Activated CD8-positive, alpha-beta memory T cell treated with anti-CD3 and anti-CD28 coated beads for 4 hours (primary cell): Measurements from ENCODE around the gene SIPA1L3.
"Not testable (repeated sequence)": the region's sequence is repeated elsewhere in the genome, so short reads cannot be mapped to it uniquely, and the experiment has no call there.

ENCODE experiments used
- DNase-seq, 2 donors: peaks; one replicate each; pipeline ENCODE4 v3.0.0-alpha.2; 2020; ENCODE audit warnings: low read depth in 2 of 2

The SIPA1L3 gene

DNA sequence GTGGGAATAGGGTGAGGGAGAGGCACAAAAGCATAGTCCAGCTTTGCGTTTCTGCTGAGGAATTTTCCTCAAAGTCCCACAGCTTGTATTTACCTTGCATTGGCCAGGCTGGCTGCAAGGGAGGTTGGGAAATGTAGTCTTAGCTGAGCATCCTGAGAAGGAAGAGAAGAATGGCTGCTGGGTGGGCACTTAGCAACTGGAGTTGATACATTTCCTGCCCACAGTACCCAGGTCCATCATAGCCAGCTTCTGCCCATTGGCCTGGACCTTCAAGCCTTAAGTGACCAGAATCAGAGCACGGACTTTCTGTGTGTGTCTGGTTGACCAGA, 112.4 kb downstream of the SIPA1L3 start:
- no peak for DNase-seq

DNA sequence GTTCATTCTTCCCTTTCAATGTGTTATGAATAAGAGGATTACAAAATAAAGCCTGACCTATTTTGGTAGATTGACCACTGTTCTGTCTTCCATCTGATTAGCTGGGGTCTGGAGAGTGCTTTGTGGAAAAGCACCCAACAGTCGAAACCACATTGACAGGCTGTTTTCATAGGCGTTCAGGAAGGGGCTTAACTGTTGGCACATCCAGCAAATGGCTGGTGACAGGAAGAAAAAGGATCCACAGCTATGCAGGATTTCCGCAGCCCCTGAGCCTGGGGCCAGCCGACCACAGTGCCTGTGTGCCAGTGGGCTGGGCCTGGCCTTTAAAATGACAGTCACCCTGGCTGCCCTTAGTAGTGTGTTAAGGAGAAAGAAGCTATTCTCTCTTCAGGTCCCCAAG, 113.3 kb downstream of the SIPA1L3 start:
- DNase-seq, result no peak

GRCh38 chr19:38021352-38021751, 114.3 kb downstream of the SIPA1L3 start:
- no peak for DNase-seq

DNA sequence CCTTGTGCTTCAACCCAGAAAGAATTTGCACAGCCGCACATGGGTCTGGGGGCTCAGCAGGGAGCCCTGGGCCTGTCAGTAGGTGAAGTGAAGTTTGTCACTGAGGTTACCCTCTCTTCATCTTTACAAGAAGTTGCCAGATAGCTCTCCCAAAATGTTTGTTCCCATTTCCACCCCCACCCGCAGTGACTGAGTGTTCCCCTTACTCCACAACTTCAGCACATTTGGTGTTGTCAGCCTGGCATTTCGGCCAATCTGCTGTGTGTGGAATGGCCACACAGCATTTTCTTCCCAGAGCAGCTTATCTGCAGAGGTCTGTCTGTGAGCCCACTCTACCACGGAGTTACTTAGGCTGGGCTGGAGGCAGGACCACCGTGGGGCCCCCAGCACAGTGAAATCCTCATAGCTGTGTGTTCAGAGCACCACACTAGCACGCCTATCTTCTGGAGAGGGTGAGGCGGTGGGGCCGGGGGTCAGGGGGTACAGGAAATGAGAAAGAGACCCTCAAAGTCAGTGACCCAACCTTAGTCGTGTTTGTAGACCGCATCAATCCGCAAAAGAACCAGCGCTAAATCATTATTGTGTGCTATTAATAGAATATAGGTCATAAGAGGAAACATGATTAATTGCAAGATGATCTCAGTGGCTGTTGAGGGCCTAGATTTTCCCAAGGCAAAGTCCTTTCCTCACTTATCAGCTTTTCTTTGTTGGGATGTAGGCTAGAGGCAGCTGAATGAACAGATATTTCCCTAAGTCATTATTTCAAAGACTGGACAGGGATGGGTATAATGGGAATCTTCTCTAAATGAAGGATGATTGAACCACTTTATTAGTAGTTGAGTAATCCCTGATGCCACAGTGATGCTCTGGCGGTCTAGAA, 116.0 kb downstream of the SIPA1L3 start:
- DNase-seq, result no peak

- no peak for DNase-seq
These were observed 116.9 kb downstream of the SIPA1L3 start for GRCh38 chr19:38023671-38024541.

GRCh38 chr19:38024992-38025908, 118.2 kb downstream of the SIPA1L3 start:
- no peak for DNase-seq

DNA sequence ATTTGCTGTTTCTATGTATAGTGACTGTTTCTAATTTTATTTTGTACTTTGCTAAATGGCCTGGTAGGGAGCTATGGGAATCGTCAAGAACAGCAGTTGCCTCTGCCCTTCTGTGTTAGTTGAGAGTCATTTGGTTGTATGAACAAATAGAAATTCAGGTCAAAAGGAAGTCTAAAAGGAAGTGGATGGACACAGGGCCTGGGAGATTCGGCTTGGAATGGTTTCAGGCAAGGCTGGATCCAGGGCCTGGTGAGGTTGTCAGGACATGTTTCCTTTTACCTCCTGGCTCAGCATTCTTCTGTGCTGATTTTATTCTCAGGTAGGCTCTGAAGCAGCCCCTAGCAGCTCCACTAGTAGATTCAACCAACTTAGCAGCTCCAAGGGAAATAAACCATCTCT, 118.9 kb downstream of the SIPA1L3 start:
- no peak for DNase-seq

GRCh38 chr19:38028913-38029510, 122.0 kb downstream of the SIPA1L3 start:
- no peak for DNase-seq

- not testable (repeated sequence) for DNase-seq
These were observed 123.0 kb downstream of the SIPA1L3 start for GRCh38 chr19:38030001-38030400.

DNA sequence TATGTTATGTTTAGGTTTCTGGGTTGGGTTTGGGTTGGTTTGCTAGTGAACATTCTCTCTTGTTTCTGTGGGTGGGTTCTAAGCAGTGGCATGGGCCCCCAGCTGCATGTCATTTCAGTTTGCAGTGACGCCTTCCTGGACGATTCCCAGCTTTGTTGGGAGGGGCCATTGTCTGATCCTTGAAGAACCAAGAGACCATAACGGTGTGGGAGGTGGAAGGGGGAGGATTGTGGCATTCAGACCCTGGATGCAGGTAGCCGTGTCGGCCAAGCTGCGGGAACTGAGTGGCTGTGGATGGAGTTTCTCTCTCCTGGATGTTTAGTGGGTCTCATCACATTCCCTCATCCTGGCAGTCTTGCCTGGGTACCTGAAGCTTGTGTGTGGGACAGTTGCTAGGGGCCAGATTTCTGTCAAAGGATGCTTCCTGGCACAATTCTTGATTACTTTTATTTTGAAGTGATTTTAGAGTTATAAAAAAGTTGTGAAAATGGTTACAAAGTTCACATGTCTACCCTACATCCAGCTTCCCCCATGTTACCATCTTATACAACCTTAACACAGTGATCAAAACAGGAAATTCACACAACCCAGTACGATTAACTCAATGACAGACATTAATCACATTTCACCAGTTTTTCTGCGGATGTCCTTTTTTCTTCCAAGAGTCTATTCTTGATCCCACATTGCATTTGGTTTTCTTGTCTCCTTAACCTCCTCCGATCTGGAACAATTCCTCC, 123.8 kb downstream of the SIPA1L3 start:
- no peak for DNase-seq

GRCh38 chr19:38031423-38031770, 124.4 kb downstream of the SIPA1L3 start:
- no peak for DNase-seq

GRCh38 chr19:38032151-38032550, 125.1 kb downstream of the SIPA1L3 start:
- no peak for DNase-seq

DNA sequence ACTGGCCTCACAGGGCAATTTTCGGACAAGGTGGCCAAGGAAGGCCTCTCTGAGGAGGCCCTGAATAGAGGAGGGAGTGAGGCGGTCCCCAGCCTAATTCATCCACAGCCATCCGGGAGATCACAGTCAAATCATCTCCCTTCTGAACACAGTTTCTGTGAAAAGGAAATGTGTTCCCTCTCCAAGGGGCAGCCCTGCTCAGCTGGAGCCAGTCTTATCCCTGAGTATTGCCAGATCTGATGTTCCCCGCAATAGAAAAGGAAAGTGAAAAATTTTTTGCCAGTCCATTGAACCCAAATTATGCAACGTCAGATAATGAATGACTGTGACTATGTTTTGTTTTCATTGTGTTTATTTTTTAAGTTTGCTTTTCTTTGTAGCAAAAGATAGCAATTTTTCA, 125.9 kb downstream of the SIPA1L3 start:
- no peak for DNase-seq

- no peak for DNase-seq
These were observed 126.9 kb downstream of the SIPA1L3 start for GRCh38 chr19:38033658-38034491.

DNA sequence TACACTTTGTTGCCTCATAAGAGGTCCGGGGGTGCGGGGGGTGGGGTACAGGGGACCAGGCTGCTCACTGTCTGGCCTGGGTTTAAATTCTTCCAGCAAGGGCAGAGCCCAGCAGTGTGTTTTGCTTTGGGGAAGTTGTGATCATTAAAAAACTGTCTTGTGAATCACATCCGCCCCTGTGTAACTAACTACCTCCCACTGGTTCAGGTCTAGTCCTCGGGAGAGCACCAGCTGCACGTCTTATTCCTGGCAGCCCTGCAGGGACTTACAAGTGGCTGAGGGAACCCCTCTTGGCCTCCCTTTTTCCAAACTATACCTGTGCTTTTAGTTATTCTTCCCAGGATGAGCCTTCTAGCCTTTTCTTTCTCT, 127.5 kb downstream of the SIPA1L3 start:
- no peak for DNase-seq

DNA sequence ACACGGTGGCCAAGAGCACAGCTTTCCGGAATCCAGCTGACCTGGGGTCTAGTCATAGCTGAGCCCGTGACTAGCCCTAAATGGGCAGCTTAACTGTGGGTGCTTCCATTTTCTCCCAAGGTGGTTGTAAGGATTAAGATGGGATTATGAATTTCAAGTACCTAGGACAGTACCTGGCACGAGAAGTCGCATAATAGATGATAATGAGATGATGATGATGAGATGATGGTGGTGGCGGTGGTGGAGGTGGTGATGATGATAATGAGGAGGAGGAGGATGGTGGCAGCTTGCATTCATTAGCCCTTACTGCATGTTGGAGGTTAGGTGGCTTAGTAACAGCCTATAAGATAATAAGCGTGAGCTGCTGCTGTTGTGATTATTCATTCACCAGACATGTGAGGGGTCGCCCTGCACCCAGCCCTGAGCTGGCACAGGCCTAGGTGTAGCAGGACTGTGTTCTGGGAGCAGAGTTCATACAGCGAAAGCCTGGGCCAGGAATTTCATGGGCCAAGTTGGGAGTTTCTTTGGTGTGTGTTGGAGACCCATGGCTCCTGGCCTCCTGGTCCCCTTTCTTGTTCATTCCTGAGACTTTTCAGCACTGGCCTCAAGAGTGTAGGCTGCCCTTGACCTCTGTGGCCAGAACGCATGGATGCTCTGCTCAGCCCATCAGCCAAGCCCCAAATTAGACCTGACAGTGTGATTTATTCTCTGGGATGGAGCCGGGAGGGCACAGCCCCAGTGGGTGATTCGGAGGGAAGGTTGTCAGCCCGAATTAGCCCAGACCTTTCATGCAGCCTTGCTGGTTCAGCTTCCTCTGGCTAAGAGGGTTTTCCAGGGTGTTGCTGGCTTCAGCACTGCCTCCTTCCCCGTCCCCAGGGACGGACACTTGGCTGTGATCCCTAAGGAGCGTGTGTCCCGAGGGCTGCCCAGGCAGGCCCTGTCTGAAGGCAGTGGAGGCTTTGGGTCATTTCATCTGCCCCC, 128.8 kb downstream of the SIPA1L3 start:
- DNase-seq, result no peak

GRCh38 chr19:38036707-38037611, 130.0 kb downstream of the SIPA1L3 start:
- no peak for DNase-seq

- DNase-seq, result no peak
These were observed 133.0 kb downstream of the SIPA1L3 start for GRCh38 chr19:38039966-38040365.
